Measurements from ENCODE around the gene SMAD7.

The SMAD7 gene

DNA sequence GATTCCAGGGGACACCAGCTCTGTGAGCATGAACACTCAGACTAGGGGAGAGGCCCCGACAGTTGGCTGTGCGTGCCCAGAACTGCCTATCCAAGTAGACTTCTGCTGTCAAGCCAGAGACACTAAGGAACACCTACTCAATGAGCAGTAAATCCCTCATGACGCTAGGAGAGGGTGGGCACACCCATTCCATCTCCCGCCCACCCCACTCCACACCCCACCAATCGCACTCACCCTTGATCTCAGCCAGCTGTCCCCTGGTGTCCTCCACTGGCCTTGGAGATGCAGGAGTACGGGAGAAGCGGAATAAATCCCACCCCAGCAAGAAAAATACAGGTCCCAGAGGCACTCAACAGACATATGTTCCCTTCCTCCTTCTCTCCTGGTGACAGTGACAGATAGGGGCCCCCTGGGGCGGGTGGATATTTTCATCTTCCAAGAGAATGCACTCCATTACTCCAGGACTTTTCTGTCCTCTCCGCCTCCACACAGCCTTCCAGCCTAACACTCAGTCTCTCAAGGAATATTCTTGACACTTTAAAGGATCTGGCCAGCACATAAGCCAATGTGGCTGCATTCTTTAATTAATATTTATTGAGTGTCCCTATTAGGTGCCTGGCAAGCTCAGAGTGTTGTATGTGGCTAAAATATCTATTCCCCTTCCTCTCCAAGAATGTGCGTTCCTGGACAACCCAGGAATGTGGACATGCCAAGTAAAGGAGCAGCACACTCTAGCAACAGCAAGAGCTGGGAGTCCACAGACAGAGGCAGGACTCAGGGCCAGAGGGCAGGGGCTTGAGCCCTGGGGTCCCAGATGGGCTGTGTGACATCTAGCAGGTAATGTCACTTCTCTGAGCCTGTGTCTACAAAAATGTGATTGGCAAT lies 13.1 kb upstream of the SMAD7 start:
- H4K5ac ChIP-seq (ENCODE audit: low read length): no peak overlapping the region
- DNase-seq: no peak
- no peaks in the 10 kb centered on the region for H3K36me3 ChIP-seq (ENCODE audit: control insufficient read depth, insufficient read depth, low read length)
- no peak overlapping the region for H3K4me3 ChIP-seq (ENCODE audit: low read length)
- H3K27me3 ChIP-seq (ENCODE audit: insufficient read depth, low read length, poor library complexity): no peaks in the 10 kb centered on the region
- peaks cover 21% of the 10 kb centered on the region for H3K4me1 ChIP-seq (ENCODE audit: control insufficient read depth, low read depth, low read length)
- H2BK15ac ChIP-seq (replicated peaks; ENCODE audit: low read depth): no peak overlapping the region
- no peak overlapping the region for H3K23ac ChIP-seq (ENCODE audit: low read length)
- no peak overlapping the region for H4K8ac ChIP-seq (ENCODE audit: low read depth, low read length)
- H3K27ac ChIP-seq (ENCODE audit: low read depth, low read length): no peak overlapping the region
- no peaks in the 10 kb centered on the region for H3K79me2 ChIP-seq (ENCODE audit: control insufficient read depth, insufficient read depth, low read length)
- H3K18ac ChIP-seq (ENCODE audit: low read length): no peak overlapping the region
- no peaks in the 10 kb centered on the region for H3K79me1 ChIP-seq (ENCODE audit: low read length)
- H2BK5ac ChIP-seq (ENCODE audit: low read length): no peak overlapping the region
- no peak overlapping the region for H3K4me2 ChIP-seq (ENCODE audit: low read length)
- no CpG with 5 or more reads among the region's 10 CpGs for WGBS (ENCODE audit: extremely low coverage, insufficient coverage, low lambda C conversion rate)
- H2BK120ac ChIP-seq (ENCODE audit: low read depth, low read length): no peak overlapping the region
- no peak overlapping the region for H3K9ac ChIP-seq (ENCODE audit: low read length)
- H3K56ac ChIP-seq (ENCODE audit: low read length): peak overlapping the region; percentile 54
- H2AK5ac ChIP-seq (ENCODE audit: low read length): peak overlapping the region; percentile 74
- no peak overlapping the region for H3K4ac ChIP-seq (ENCODE audit: low read depth, low read length)

DNA sequence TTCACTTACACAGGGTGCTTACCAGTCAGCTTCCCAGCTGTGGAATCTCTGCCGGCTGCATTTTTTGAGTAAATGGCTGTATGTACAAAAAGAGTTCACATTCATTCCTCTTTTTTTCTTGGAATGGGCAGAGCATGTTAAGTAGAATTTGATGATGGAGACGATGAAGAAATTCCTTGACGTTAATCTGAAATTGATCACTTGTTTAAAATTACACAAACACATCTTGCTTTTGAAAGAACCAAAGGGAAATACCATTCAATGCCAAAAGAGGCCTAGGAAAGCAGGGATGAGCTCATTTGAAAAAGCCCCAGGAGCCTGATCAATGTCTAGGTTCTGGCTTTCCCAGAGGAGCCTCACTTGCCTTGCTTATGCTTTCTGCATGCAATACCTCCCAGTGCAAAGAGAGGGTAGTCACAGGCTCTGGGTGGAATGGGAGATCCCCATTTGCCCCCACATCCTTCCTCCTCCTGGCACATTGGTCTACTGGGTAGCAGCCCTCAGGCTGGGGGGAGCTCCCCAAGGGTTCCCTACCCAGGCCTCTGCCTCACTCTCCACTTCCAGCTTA lies 12.3 kb upstream of the SMAD7 start:
- no peak overlapping the region for H2BK15ac ChIP-seq (replicated peaks; ENCODE audit: low read depth)

DNA sequence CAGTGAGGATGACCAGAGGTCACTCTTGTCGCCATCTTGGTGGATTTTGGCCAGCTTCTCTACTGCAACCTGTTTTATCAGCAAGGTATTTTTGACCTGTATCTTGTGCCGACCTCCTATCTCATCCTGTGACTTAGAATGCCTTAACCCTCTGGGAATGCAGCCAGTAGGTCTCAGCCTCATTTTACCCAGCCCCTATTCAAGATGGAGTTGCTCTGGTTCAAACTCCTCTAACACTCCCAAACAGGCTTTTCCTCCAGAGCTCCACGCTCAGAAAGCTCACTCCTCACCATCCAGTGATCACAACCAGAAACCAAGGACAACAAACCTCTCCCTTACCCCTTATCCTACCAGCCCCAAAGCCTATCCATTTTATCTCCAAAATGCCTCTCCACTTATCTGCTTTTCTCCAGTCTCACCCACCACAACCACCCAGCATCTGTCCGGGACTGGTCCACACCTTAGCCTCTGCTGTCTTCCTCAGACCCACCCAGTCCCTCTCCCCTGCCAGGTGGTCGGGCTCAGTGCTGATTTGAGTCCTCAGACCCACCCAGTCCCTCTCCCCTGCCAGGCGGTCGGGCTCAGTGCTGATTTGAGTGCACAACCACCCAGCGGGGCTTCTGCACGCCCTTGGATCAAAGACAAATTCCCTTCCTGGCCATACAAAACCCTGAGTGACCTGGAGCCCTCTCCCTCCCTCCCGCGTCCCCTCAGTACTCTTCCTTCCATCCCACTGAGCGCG lies 11.7 kb upstream of the SMAD7 start:
- Histone ChIP-seq H2AK5ac (ENCODE audit: low read length) (peak overlapping the region; percentile 83), H3K56ac (ENCODE audit: low read length) (peak overlapping the region; percentile 61), H4K8ac (ENCODE audit: low read depth, low read length) (no peak overlapping the region), H3K4ac (ENCODE audit: low read depth, low read length) (no peak overlapping the region), H3K79me2 (ENCODE audit: control insufficient read depth, insufficient read depth, low read length) (no peaks in the 10 kb centered on the region), H3K4me1 (ENCODE audit: control insufficient read depth, low read depth, low read length) (peaks cover 21% of the 10 kb centered on the region), H4K5ac (ENCODE audit: low read length) (no peak overlapping the region), H2BK5ac (ENCODE audit: low read length) (peak overlapping the region; percentile 31), H3K27ac (ENCODE audit: low read depth, low read length) (no peak overlapping the region), H2BK120ac (ENCODE audit: low read depth, low read length) (peak overlapping the region; percentile 49), H3K36me3 (ENCODE audit: control insufficient read depth, insufficient read depth, low read length) (no peaks in the 10 kb centered on the region), H3K23ac (ENCODE audit: low read length) (no peak overlapping the region), H3K4me3 (ENCODE audit: low read length) (no peak overlapping the region), H3K4me2 (ENCODE audit: low read length) (no peak overlapping the region), H3K9ac (ENCODE audit: low read length) (peak overlapping the region; percentile 10), H3K79me1 (ENCODE audit: low read length) (no peaks in the 10 kb centered on the region), H2BK15ac (replicated peaks; ENCODE audit: low read depth) (no peak overlapping the region), H3K27me3 (ENCODE audit: insufficient read depth, low read length, poor library complexity) (no peaks in the 10 kb centered on the region), H3K18ac (ENCODE audit: low read length) (peak overlapping the region; percentile 29)
- WGBS (ENCODE audit: extremely low coverage, insufficient coverage, low lambda C conversion rate): no CpG with 5 or more reads among the region's 13 CpGs
- DNase-seq: no peak

More for the DNA sequence above, 12.3 kb upstream of the SMAD7 start:
- Histone ChIP-seq H2BK120ac (ENCODE audit: low read depth, low read length) (peak overlapping the region; percentile 49), H4K5ac (ENCODE audit: low read length) (no peak overlapping the region), H3K4me1 (ENCODE audit: control insufficient read depth, low read depth, low read length) (peaks cover 21% of the 10 kb centered on the region), H2BK5ac (ENCODE audit: low read length) (peak overlapping the region; percentile 31), H3K9ac (ENCODE audit: low read length) (peak overlapping the region; percentile 10), H3K18ac (ENCODE audit: low read length) (peak overlapping the region; percentile 29), H3K27ac (ENCODE audit: low read depth, low read length) (no peak overlapping the region), H3K23ac (ENCODE audit: low read length) (no peak overlapping the region), H3K36me3 (ENCODE audit: control insufficient read depth, insufficient read depth, low read length) (no peaks in the 10 kb centered on the region), H3K4me2 (ENCODE audit: low read length) (no peak overlapping the region), H4K8ac (ENCODE audit: low read depth, low read length) (no peak overlapping the region), H3K4me3 (ENCODE audit: low read length) (no peak overlapping the region), H3K79me2 (ENCODE audit: control insufficient read depth, insufficient read depth, low read length) (no peaks in the 10 kb centered on the region), H2AK5ac (ENCODE audit: low read length) (peak overlapping the region; percentile 83), H3K56ac (ENCODE audit: low read length) (peak overlapping the region; percentile 61), H3K27me3 (ENCODE audit: insufficient read depth, low read length, poor library complexity) (no peaks in the 10 kb centered on the region), H3K79me1 (ENCODE audit: low read length) (no peaks in the 10 kb centered on the region), H3K4ac (ENCODE audit: low read depth, low read length) (no peak overlapping the region)
- no CpG with 5 or more reads among the region's 3 CpGs for WGBS (ENCODE audit: extremely low coverage, insufficient coverage, low lambda C conversion rate)
- peak; percentile 59 for DNase-seq

DNA sequence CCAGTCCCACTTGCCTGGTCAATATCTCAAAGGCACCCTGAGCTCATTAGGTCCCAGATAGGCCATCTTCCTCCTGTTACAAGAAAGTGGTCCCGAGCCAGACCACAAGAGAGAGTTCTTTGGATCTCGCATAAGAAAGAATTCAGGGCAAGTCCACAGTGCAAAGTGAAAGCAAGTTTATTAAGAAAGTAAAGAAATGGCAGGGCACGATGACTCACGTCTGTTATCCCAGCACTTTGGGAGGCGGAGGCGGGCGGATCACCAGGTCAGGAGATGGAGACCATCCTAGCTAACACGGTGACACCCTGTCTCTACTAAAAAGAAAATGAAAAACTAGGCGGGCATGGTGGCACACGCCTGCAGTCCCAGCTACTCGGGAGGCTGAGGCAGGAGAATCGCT lies 10.8 kb upstream of the SMAD7 start:
- no peaks in the 10 kb centered on the region for H3K27me3 ChIP-seq (ENCODE audit: insufficient read depth, low read length, poor library complexity)
- no peak overlapping the region for H3K4me3 ChIP-seq (ENCODE audit: low read length)
- no peak overlapping the region for H3K23ac ChIP-seq (ENCODE audit: low read length)
- H2BK120ac ChIP-seq (ENCODE audit: low read depth, low read length): no peak overlapping the region
- peak overlapping the region; percentile 34 for H2BK5ac ChIP-seq (ENCODE audit: low read length)
- H3K9ac ChIP-seq (ENCODE audit: low read length): no peak overlapping the region
- H3K36me3 ChIP-seq (ENCODE audit: control insufficient read depth, insufficient read depth, low read length): no peaks in the 10 kb centered on the region
- H3K79me2 ChIP-seq (ENCODE audit: control insufficient read depth, insufficient read depth, low read length): no peaks in the 10 kb centered on the region
- no CpG with 5 or more reads among the region's 12 CpGs for WGBS (ENCODE audit: extremely low coverage, insufficient coverage, low lambda C conversion rate)
- H3K18ac ChIP-seq (ENCODE audit: low read length): peak overlapping the region; percentile 81
- peaks cover 21% of the 10 kb centered on the region for H3K4me1 ChIP-seq (ENCODE audit: control insufficient read depth, low read depth, low read length)
- H3K4ac ChIP-seq (ENCODE audit: low read depth, low read length): no peak overlapping the region
- no peak overlapping the region for H3K27ac ChIP-seq (ENCODE audit: low read depth, low read length)
- no peak overlapping the region for H3K4me2 ChIP-seq (ENCODE audit: low read length)
- H2AK5ac ChIP-seq (ENCODE audit: low read length): no peak overlapping the region
- peak overlapping the region; percentile 44 for H3K56ac ChIP-seq (ENCODE audit: low read length)
- no peak for DNase-seq
- no peaks in the 10 kb centered on the region for H3K79me1 ChIP-seq (ENCODE audit: low read length)
- no peak overlapping the region for H2BK15ac ChIP-seq (replicated peaks; ENCODE audit: low read depth)
- H4K8ac ChIP-seq (ENCODE audit: low read depth, low read length): no peak overlapping the region
- no peak overlapping the region for H4K5ac ChIP-seq (ENCODE audit: low read length)

DNA sequence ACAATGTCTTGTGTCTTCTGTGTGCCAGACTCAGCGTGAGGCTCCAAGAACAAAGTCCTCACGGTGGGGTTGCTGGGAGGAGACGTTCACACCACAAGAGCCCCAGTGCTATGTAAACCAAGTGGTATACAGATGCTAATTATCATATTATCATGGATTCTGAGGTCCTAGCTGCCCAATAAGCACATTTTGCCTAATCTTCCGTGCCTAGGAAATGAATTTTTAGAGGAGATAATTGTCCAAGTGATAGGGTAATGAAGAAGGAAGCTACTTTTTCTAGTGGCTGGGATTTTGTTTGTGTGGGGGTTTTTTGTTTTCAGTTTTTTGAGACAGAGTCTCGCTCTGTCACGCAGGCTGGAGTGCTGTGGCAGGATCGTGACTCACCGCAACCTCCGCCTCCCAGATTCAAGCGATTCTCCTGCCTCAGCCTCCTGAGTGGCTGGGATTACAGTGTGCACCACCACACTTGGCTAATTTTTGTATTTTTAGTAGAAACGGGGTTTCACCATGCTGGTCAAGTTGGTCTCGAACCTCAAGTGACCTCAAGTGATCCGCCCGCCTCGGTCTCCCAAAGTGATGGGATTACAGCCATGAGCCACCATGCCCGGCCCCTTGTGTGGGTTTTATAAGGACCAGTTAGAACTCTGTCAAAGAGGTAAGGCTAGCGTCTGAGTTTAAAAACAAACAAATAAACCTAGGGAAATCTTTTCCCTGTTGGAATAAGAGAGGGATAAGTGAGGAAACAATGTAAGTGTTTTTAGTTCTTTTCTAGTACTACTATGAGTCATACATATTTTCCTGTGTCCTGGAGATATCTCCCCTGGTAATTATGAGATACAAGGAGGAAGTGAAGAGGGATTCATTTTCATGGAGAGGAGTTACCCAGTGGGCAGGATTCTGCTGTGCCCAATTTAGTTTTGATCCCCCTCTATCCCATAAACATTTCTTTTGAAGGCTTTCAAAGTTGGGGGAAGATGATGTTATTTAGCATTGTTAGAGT lies 9.5 kb upstream of the SMAD7 start:
- WGBS (ENCODE audit: extremely low coverage, insufficient coverage, low lambda C conversion rate): no CpG with 5 or more reads among the region's 17 CpGs
- no peaks in the 10 kb centered on the region for H3K27me3 ChIP-seq (ENCODE audit: insufficient read depth, low read length, poor library complexity)

More for the DNA sequence above, 9.5 kb upstream of the SMAD7 start:
- Histone ChIP-seq H3K23ac (ENCODE audit: low read length) (no peak overlapping the region), H3K4me2 (ENCODE audit: low read length) (no peak overlapping the region), H3K56ac (ENCODE audit: low read length) (peak overlapping the region; percentile 63), H2BK15ac (replicated peaks; ENCODE audit: low read depth) (peak overlapping the region; percentile 13), H3K18ac (ENCODE audit: low read length) (no peak overlapping the region), H3K4ac (ENCODE audit: low read depth, low read length) (no peak overlapping the region), H3K4me3 (ENCODE audit: low read length) (no peak overlapping the region), H2BK5ac (ENCODE audit: low read length) (peak overlapping the region; percentile 26), H3K79me1 (ENCODE audit: low read length) (no peaks in the 10 kb centered on the region), H2BK120ac (ENCODE audit: low read depth, low read length) (peak overlapping the region; percentile 8), H3K4me1 (ENCODE audit: control insufficient read depth, low read depth, low read length) (peaks cover 24% of the 10 kb centered on the region), H3K79me2 (ENCODE audit: control insufficient read depth, insufficient read depth, low read length) (no peaks in the 10 kb centered on the region), H2AK5ac (ENCODE audit: low read length) (no peak overlapping the region), H4K8ac (ENCODE audit: low read depth, low read length) (no peak overlapping the region), H3K27ac (ENCODE audit: low read depth, low read length) (peak overlapping the region; percentile 82), H3K36me3 (ENCODE audit: control insufficient read depth, insufficient read depth, low read length) (no peaks in the 10 kb centered on the region), H3K9ac (ENCODE audit: low read length) (peak overlapping the region; percentile 9), H4K5ac (ENCODE audit: low read length) (no peak overlapping the region)
- peak; percentile 97 for DNase-seq
